ENCODE measurements around the gene CDKAL1. TPM values are rescaled to one million over a fixed set of nuclear protein-coding genes. Genes with fewer than 3 reads are reported as not detected.

The CDKAL1 gene
- total RNA-seq, 4 donors from 2014 or later = 13.5 to 21.2 (median 17.3) TPM

DNA sequence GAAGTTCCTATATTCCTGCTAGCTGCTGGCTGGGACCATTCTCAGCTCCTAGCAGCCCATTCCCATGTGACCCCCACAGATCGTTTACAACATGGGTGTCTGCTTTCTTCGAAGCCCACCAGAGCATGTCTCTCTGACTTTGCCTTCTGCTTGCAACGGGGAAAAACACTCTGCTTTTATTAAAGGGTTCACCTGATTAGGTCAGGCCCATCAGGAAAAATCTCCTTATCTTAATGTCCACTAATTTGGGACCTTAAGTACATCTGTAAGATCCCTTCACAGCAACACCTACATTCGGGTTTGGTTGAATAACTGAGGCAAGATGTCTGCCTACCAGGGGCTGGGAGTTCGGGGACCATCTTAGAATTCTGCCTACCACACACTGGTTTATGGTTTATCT, 496.9 kb downstream of the CDKAL1 start:
- no peak for DNase-seq (ENCODE audit: low spot score in 2 of 2)
- peaks cover 0 to 13% (median 0%) of the 10 kb centered on the region in 4 donors for H3K4me1 ChIP-seq
- WGBS, 2 donors = 95 to 97% methylated on average over 5 of the region's 5 CpGs
- H3K36me3 ChIP-seq = peaks cover 0 to 8% (median 0%) of the 10 kb centered on the region in 3 donors
- no peak overlapping the region for H3K4me3 ChIP-seq
- no peaks in the 10 kb centered on the region for H3K9me3 ChIP-seq
- no peak overlapping the region for H3K27ac ChIP-seq
- TF ChIP-seq POLR2A (IDR thresholded peaks at IDR 0.05) = no peak
- TF ChIP-seq EP300 (IDR thresholded peaks at IDR 0.05) = no peak
- no peak for TF ChIP-seq CTCF (IDR thresholded peaks at IDR 0.05)
- no peaks in the 10 kb centered on the region for H3K27me3 ChIP-seq

DNA sequence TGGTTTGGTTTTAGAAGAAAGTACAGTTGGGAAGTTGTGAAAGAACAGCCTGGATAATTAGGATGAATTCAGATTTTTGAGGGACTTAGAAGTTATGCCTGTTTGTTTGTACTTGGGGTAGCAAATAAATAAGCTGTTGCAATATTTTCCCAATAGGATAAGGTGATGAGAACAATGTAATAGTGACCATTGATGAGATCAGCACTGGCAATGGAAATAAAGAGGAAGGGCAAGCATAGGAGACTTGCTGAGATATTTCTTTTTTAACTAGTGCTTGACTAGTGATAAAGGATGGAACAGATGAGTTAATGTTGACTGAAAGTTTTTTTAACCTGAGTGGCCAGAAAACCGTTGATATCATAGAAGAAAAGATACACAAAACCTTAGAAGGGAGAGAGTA, 498.8 kb downstream of the CDKAL1 start:
- no peak overlapping the region for H3K4me3 ChIP-seq
- TF ChIP-seq EP300 (IDR thresholded peaks at IDR 0.05) = no peak
- TF ChIP-seq CTCF (IDR thresholded peaks at IDR 0.05) = no peak
- 74 to 76% methylated on average over 1 of the region's 1 CpG for WGBS, 2 donors

GRCh38 chr6:21033575-21034026, 499.3 kb downstream of the CDKAL1 start:
- no peak overlapping the region for H3K4me3 ChIP-seq
- H3K9me3 ChIP-seq = no peaks in the 10 kb centered on the region
- H3K4me1 ChIP-seq = peaks cover 0 to 13% (median 0%) of the 10 kb centered on the region in 4 donors
- 72 to 75% methylated on average over 4 of the region's 4 CpGs for WGBS, 2 donors
- no peaks in the 10 kb centered on the region for H3K27me3 ChIP-seq
- no peak for TF ChIP-seq POLR2A (IDR thresholded peaks at IDR 0.05)
- TF ChIP-seq CTCF (IDR thresholded peaks at IDR 0.05) = no peak
- TF ChIP-seq EP300 (IDR thresholded peaks at IDR 0.05) = peak in 1 of 2 donors; percentile 63
- H3K36me3 ChIP-seq = no peaks in the 10 kb centered on the region
- peak overlapping the region in 1 of 4 donors; percentile 18 for H3K27ac ChIP-seq
- DNase-seq (ENCODE audit: low spot score in 2 of 2) = peak; percentile 18 to 44

More for the DNA sequence above, 498.8 kb downstream of the CDKAL1 start:
- Histone ChIP-seq H3K36me3 (no peaks in the 10 kb centered on the region), H3K9me3 (no peaks in the 10 kb centered on the region), H3K27ac (peak overlapping the region in 1 of 4 donors; percentile 18), H3K27me3 (no peaks in the 10 kb centered on the region), H3K4me1 (peaks cover 0 to 13% (median 0%) of the 10 kb centered on the region in 4 donors)
- no peak for DNase-seq (ENCODE audit: low spot score in 2 of 2)

- no peaks in the 10 kb centered on the region for H3K27me3 ChIP-seq
- WGBS, 2 donors = 55 to 76% methylated on average over 3 of the region's 3 CpGs
- H3K36me3 ChIP-seq = no peaks in the 10 kb centered on the region
- H3K4me3 ChIP-seq = no peak overlapping the region
- DNase-seq (ENCODE audit: low spot score in 2 of 2) = no peak
- H3K4me1 ChIP-seq = peaks cover 0 to 13% (median 0%) of the 10 kb centered on the region in 4 donors
- no peak overlapping the region for H3K27ac ChIP-seq
- TF ChIP-seq EP300 (IDR thresholded peaks at IDR 0.05) (no peak), CTCF (IDR thresholded peaks at IDR 0.05) (no peak), POLR2A (IDR thresholded peaks at IDR 0.05) (no peak)
- no peaks in the 10 kb centered on the region for H3K9me3 ChIP-seq
These were observed 500.1 kb downstream of the CDKAL1 start for GRCh38 chr6:21034345-21034744.

- WGBS, 2 donors = 98 to 100% methylated on average over 1 of the region's 1 CpG
- no peak overlapping the region for H3K27ac ChIP-seq
- H3K27me3 ChIP-seq = no peaks in the 10 kb centered on the region
- TF ChIP-seq EP300 (IDR thresholded peaks at IDR 0.05) = no peak
- TF ChIP-seq CTCF (IDR thresholded peaks at IDR 0.05) = no peak
- TF ChIP-seq POLR2A (IDR thresholded peaks at IDR 0.05) = no peak
- peaks cover 0 to 13% (median 0%) of the 10 kb centered on the region in 4 donors for H3K4me1 ChIP-seq
- no peak overlapping the region for H3K4me3 ChIP-seq
- no peaks in the 10 kb centered on the region for H3K9me3 ChIP-seq
- no peak for DNase-seq (ENCODE audit: low spot score in 2 of 2)
- no peaks in the 10 kb centered on the region for H3K36me3 ChIP-seq
These were observed 503.2 kb downstream of the CDKAL1 start for GRCh38 chr6:21037453-21037852.

All from tibial nerve (tissue), 4 donors.